GM18502 (cell line): ENCODE results near the gene MTRF1.
"Not testable (repeated sequence)": the region's sequence is repeated elsewhere in the genome, so short reads cannot be mapped to it uniquely, and the experiment has no call there.

ENCODE experiments used
- ATAC-seq: cut with Tn5 transposase; IDR thresholded peaks from one replicate; pipeline ENCODE4 v1.9.1; 2021; ENCODE audit warnings: mild to moderate bottlenecking; ENCODE audit not compliant: unreplicated experiment, poor library complexity

MTRF1 gene

DNA sequence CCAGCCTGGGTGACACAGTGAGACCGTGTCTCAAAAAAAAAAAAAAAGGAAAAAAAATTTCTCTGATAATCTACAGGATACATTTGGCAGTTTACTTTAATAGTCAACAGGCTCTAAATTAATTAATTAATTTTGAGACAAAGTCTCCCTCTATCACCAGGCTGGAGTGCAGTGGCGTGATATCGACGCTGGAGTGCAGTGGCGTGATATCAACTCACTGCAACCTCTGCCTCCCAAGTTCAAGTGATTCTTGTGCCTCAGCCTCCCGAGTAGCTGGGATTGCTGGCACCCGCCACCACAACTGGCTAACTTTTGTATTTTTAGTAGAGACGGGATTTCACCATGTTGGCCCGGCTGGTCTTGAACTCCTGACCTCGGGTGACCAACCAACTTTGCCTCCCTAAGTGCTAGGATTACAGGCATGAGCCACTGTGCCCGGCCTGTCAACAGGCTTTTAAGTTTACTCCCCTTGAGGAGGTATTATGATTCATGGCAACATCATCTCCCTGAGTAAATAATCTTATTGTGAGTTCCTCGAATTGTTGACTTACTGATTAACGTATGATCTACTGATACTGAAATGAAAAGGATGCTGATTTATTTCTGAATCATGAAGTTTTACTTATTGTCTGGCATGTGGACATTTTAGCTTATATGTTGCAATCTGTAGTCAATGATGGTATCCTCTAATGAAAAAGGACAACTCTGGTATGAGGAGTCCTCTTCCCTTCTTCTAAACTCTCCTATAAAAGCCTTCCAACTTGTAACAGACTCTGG, 21.3 kb upstream of the MTRF1 start:
- ATAC-seq: no peak

DNA sequence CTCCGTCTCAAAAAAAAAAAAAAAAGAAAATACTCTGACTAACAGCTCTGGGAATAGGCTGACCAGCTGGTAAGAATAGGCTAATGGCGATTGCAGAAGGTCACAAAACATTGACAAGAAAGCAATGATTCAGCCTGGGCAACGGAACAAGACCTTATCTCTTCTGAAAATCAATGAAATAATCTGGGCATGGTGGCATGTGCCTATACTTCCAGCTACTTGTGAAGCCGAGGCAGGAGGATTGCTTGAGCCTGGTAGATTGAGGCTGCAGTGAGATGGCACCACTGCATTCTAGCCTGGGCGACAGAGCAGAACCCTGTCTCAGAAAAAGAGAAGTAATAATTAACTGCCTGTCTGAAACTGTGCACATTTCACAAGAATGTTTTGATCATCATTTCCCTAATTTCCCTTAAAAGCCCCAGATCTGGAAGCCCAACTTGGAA, 18.8 kb upstream of the MTRF1 start:
- ATAC-seq: no peak

DNA sequence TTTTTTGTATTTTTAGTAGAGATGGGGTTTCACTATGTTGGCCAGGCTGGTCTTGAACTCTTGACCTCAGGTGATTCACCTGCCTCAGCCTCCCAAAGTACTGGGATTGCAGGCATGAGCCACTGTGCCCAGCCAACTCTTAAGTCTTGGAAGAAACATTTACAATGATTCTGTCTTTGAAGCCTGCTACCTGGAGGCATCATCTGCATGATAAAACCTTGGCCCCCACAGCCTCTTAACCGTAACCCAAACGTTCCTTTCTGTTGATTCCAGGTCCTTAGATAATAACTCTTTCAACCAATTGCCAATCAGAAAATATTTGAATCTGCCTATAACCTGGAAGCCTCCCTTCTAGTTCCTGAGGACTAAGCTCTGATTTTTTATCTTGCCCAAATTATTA, 15.8 kb upstream of the MTRF1 start:
- not testable (repeated sequence) for ATAC-seq

DNA sequence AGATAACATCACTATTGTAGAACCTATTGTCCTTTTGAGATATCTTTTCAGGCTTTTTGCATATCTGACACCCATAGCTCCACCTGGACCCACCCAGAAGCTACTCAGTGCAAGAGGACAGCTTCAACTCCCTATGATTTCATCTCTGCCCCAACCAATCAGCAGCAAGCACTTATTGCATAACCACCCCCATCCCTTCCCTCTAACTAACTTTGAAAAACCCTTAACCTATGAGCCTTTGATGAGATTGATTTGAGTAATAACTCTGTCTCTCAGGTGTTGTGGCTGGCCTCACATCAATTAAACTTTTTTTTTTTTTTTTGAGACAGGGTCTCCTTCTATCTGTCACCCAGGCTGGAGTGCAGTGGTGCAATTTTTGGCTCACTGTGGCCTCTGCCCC, 13.4 kb upstream of the MTRF1 start:
- ATAC-seq: no peak

DNA sequence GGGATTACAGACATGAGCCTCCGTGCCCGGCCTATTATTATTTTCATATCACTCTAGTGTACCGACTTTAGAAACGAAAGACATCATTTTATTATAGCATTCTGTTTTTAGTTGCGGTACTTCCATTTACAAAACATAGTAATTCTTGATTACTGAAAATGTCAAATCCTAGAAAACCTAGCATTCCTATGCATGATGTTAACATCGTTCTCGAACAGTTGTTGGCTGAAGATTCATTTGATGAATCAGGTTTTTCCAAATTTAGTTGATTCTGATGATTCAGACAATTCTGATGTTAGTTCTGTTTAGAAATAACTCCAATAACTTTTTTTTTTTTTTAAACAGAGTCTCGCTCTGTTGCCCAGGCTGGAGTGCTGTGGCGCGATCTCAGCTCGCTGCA, 11.5 kb upstream of the MTRF1 start:
- no peak for ATAC-seq

DNA sequence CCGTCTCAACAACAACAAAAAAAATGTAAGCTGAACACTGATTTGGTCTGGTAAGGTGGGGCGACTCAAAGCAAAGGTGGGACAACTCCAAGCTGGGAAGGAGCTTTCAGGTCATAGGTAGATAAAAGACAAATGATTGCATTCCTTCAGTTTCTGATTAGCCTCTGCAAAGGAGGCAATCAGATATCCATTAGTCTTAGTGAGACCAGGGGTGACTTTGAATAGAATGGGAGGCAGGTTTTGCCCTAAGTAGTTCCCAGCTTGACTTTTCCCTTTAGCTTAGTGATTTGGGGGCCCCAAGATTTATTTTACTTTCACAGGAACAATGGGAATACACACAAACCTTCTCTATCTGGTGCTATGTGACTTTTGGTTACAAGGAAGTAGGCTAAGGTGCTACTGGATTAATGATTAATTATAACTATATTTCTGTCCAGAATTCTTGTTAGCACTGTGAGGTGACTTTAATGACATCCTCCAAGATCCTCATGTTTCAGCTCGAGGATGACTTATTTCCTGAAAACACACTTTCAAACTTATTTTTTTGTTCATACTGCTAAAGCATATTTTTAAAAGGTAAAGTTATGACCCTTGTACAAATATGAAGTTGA, 10.6 kb upstream of the MTRF1 start:
- no peak for ATAC-seq

GRCh38 chr13:41271456-41272285, 8.3 kb upstream of the MTRF1 start:
- no peak for ATAC-seq

DNA sequence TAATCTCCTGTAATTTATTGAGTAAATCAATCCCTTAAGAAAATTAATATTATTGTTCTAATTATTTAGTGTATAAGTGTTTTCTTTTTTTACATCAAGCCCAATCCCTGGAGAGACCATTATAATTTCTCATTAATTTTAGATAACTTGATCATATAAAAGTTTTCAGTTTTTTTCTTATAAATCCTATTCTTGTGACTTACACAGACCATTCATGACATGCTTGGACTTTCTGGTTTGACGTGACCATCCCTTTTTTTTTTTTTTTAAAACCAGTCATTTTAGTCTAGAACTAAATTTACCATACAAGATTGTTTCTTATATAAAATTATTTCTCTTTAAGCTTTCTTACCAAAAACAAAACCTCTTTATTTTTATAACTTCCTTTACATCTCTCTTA, 5.4 kb upstream of the MTRF1 start:
- ATAC-seq: no peak

- no peak for ATAC-seq
These were observed 3.7 kb upstream of the MTRF1 start for GRCh38 chr13:41267106-41267505.

GRCh38 chr13:41259875-41260501, 3.4 kb downstream of the MTRF1 start:
- no peak for ATAC-seq

DNA sequence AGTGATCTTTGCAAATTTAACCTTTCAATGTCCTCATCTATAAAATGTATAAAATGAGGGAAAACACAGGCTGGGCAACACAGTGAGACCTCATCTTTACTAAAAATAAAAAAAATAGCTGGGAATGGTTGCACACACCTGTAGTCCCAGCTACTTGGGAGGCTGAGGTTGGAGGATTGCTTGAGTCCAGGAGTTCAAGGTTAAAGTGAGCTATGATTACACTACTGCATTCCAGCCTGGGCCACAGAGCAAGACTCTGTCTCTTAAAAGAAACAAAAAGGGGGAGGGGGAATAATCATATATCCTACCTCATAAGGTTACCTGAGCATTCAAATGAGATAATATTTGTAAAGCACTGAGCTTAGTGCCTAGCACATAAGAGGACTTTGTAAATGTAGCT, 5.8 kb downstream of the MTRF1 start:
- ATAC-seq: no peak

GRCh38 chr13:41254902-41255301, 8.5 kb downstream of the MTRF1 start:
- no peak for ATAC-seq

GRCh38 chr13:41250993-41251392, 12.4 kb downstream of the MTRF1 start:
- no peak for ATAC-seq

GRCh38 chr13:41246969-41247680, 16.3 kb downstream of the MTRF1 start:
- ATAC-seq: no peak

DNA sequence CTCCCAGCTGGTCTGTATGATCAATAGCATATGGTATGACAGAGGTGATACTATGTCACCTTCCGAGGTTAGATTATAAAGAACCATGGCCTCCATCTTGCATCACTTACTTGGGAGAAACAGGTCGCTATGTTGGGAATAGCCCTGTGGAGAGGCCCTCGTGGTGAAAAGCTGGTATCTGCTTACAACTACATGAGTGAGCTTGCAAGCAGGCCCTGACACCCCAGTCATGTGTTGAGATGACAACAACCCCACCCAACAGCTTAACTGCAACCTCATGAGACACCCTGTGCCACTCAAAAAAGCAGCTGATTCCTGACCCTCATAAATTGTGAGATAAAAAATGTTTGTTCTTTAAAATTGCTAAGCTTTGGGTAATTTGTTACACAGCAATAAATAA, 18.8 kb downstream of the MTRF1 start:
- ATAC-seq: no peak

- no peak for ATAC-seq
These were observed 21.8 kb downstream of the MTRF1 start for GRCh38 chr13:41241626-41242025.

- no peak for ATAC-seq
These were observed 27.0 kb downstream of the MTRF1 start for GRCh38 chr13:41236369-41236768.

GRCh38 chr13:41232578-41233480, 30.5 kb downstream of the MTRF1 start:
- no peak for ATAC-seq

- ATAC-seq: no peak
These were observed 31.6 kb downstream of the MTRF1 start for GRCh38 chr13:41231786-41232185.
